Mesenchymal stem cell (in vitro differentiated cells and primary cell): ENCODE results near the gene HPRT1. TPM values are rescaled to one million over a fixed set of nuclear protein-coding genes. Genes with fewer than 3 reads are reported as not detected.

ENCODE experiments used
- DNase-seq: peaks from one replicate; pipeline ENCODE4 v3.0.0-alpha.2; 2013
- H2AFZ ChIP-seq: one replicate; pipeline ENCODE4 v1.6.1; 2013; ENCODE audit warnings: low read depth, mild to moderate bottlenecking, control low read depth, inconsistent platforms, low read length, moderate library complexity
- H2AK5ac ChIP-seq: 2 replicates; pipeline ENCODE4 v1.6.1; 2013; ENCODE audit warnings: low read length, moderate library complexity, mild to moderate bottlenecking, inconsistent platforms; ENCODE audit not compliant: severe bottlenecking
- H2BK120ac ChIP-seq: one replicate; pipeline ENCODE4 v1.6.1; 2013; ENCODE audit warnings: low read depth, mild to moderate bottlenecking, inconsistent platforms, low read length, moderate library complexity
- H2BK12ac ChIP-seq, 2 experiments: one replicate each; pipeline ENCODE4 v1.6.1; 2013; ENCODE audit warnings: inconsistent platforms in 2 of 2, low read length in 2 of 2, mild to moderate bottlenecking in 2 of 2, moderate library complexity in 2 of 2, control low read depth in 1 of 2
- H2BK15ac ChIP-seq: one replicate; pipeline ENCODE4 v1.6.1; 2013; ENCODE audit warnings: mild to moderate bottlenecking, low read depth, inconsistent platforms; ENCODE audit not compliant: poor library complexity, severe bottlenecking
- H2BK5ac ChIP-seq: 2 replicates; pipeline ENCODE4 v1.6.1; 2013; ENCODE audit warnings: low read depth, mild to moderate bottlenecking, low read length, control low read depth, inconsistent platforms; ENCODE audit not compliant: poor library complexity, severe bottlenecking
- H3K14ac ChIP-seq, 2 experiments: one replicate each; pipeline ENCODE4 v1.6.1; 2013; ENCODE audit warnings: inconsistent platforms in 2 of 2, low read length in 2 of 2, control low read depth in 1 of 2, mild to moderate bottlenecking in 1 of 2, moderate library complexity in 1 of 2
- H3K18ac ChIP-seq, 2 experiments: one replicate each; pipeline ENCODE4 v1.6.1; 2013; ENCODE audit warnings: inconsistent platforms in 2 of 2, low read length in 2 of 2, control low read depth in 1 of 2, low read depth in 1 of 2, mild to moderate bottlenecking in 1 of 2
- H3K23ac ChIP-seq, 2 experiments: one replicate each; pipeline ENCODE4 v1.6.1; 2013; ENCODE audit warnings: inconsistent platforms in 2 of 2, low read length in 2 of 2, mild to moderate bottlenecking in 2 of 2, moderate library complexity in 2 of 2, control low read depth in 1 of 2
- H3K27ac ChIP-seq: 2 replicates; pipeline ENCODE4 v1.5.1; 2013; ENCODE audit warnings: mild to moderate bottlenecking, moderate library complexity, low read length, control low read depth, inconsistent platforms; ENCODE audit not compliant: poor library complexity, severe bottlenecking
- H3K27me3 ChIP-seq, 2 experiments: 2 replicates each; pipeline versions ENCODE4 v1.6.1 to v1.7.0; 2013; ENCODE audit warnings: low read length in 2 of 2, mild to moderate bottlenecking in 2 of 2, moderate library complexity in 2 of 2, control low read depth in 1 of 2, inconsistent platforms in 1 of 2; ENCODE audit not compliant: control insufficient read depth in 1 of 2, insufficient read depth in 1 of 2
- H3K36me3 ChIP-seq, 2 experiments: 2 replicates each; pipeline versions ENCODE4 v1.6.1 to v1.7.0; 2013; ENCODE audit warnings: low read length in 2 of 2, control low read depth in 1 of 2, inconsistent platforms in 1 of 2, low read depth in 1 of 2, mild to moderate bottlenecking in 1 of 2; ENCODE audit not compliant: insufficient read depth in 2 of 2, control insufficient read depth in 1 of 2
- H3K4ac ChIP-seq, 2 experiments: one replicate each; pipeline ENCODE4 v1.6.1; 2013; ENCODE audit warnings: inconsistent platforms in 2 of 2, low read length in 2 of 2, mild to moderate bottlenecking in 2 of 2, moderate library complexity in 2 of 2, control low read depth in 1 of 2, low read depth in 1 of 2
- H3K4me1 ChIP-seq: 2 replicates; pipeline ENCODE4 v1.6.1; 2013; ENCODE audit warnings: low read depth, low read length, control low read depth; ENCODE audit not compliant: control insufficient read depth, insufficient read depth
- H3K4me2 ChIP-seq: 2 replicates; pipeline ENCODE4 v1.6.1; 2013; ENCODE audit warnings: low read length, mild to moderate bottlenecking, inconsistent platforms; ENCODE audit not compliant: poor library complexity, severe bottlenecking
- H3K4me3 ChIP-seq, 2 experiments: 2 replicates each; pipeline versions ENCODE4 v1.5.1 to v1.7.0; 2013; ENCODE audit warnings: low read length in 2 of 2, mild to moderate bottlenecking in 2 of 2, control low read depth in 1 of 2, low read depth in 1 of 2; ENCODE audit not compliant: insufficient read depth in 1 of 2
- H3K79me1 ChIP-seq: replicated peaks from 2 replicates; pipeline ENCODE4 v1.6.1; 2013; ENCODE audit warnings: mild to moderate bottlenecking, control low read depth, low read length, inconsistent platforms; ENCODE audit not compliant: poor library complexity, severe bottlenecking
- H3K9ac ChIP-seq: 2 replicates; pipeline ENCODE4 v1.7.0; 2013; ENCODE audit warnings: mild to moderate bottlenecking, low read length, moderate library complexity
- H3K9me3 ChIP-seq: 2 replicates; pipeline ENCODE4 v1.7.0; 2013; ENCODE audit warnings: mild to moderate bottlenecking, low read length; ENCODE audit not compliant: control insufficient read depth
- H4K8ac ChIP-seq: one replicate; pipeline ENCODE4 v1.6.1; 2013; ENCODE audit warnings: inconsistent platforms, mild to moderate bottlenecking, low read length, moderate library complexity
- H4K91ac ChIP-seq: one replicate; pipeline ENCODE4 v1.6.1; 2013; ENCODE audit warnings: mild to moderate bottlenecking, low read length, inconsistent platforms
- WGBS: methylation state at CpG from one replicate; pipeline ENCODE4 v1.1.7; 2013; ENCODE audit warnings: mixed read lengths; 5-methylcytosine and 5-hydroxymethylcytosine counted together
- polyA plus RNA-seq, 2 experiments: library from polyadenylated mRNA; stranded (reverse); fragments of 200-250 nt; gene quantifications; one replicate each; pipeline ENCODE4 v1.2.3, GENCODE V29; 2013

Gene HPRT1
- 21.5 TPM for polyA plus RNA-seq (2013, experiment 1 of 2)
- 21.4 TPM for polyA plus RNA-seq (2013, experiment 2 of 2)

GRCh38 chrX:134460005-134460861, at the start of gene HPRT1:
Gene HPRT1 (plus strand): TSS chrX:134460165. CDS start chrX:134460312, 147 bp downstream.
- no peaks in the 10 kb centered on the region for H3K9me3 ChIP-seq
- H2BK12ac ChIP-seq: no peak within 1 kb of the TSS
- H3K4me3 ChIP-seq: peak within 1 kb of the TSS; percentile 76 to 79
- no peak within 1 kb of the TSS for H3K14ac ChIP-seq
- no peaks in the 10 kb centered on the region for H3K27me3 ChIP-seq
- H3K4me2 ChIP-seq: peak within 1 kb of the TSS; percentile 77
- no peak within 1 kb of the TSS for H4K91ac ChIP-seq
- H4K8ac ChIP-seq: peak within 1 kb of the TSS; percentile 69
- no peak within 1 kb of the TSS for H2AK5ac ChIP-seq
- no peak within 1 kb of the TSS for H2BK15ac ChIP-seq
- WGBS: under 1% methylated on average over 49 of the region's 85 CpGs
- peak within 1 kb of the TSS; percentile 81 for H2AFZ ChIP-seq
- no peaks in the 10 kb centered on the region for H3K36me3 ChIP-seq
- H3K4ac ChIP-seq: no peak within 1 kb of the TSS
- H3K4me1 ChIP-seq: no peaks in the 10 kb centered on the region
- H3K27ac ChIP-seq: no peak within 1 kb of the TSS
- H3K23ac ChIP-seq: no peak within 1 kb of the TSS
- peak within 1 kb of the TSS in 1 of 2 experiments; percentile 72 for H3K18ac ChIP-seq
- peak; percentile 77 for DNase-seq
- H3K9ac ChIP-seq: peak within 1 kb of the TSS; percentile 79
- no peaks in the 10 kb centered on the region for H3K79me1 ChIP-seq
- H2BK5ac ChIP-seq: no peak within 1 kb of the TSS
- peak within 1 kb of the TSS; percentile 27 for H2BK120ac ChIP-seq

GRCh38 chrX:134416087-134416486, 43.9 kb upstream of the HPRT1 start:
- H3K23ac ChIP-seq: no peak overlapping the region
- H4K91ac ChIP-seq: no peak overlapping the region
- no peaks in the 10 kb centered on the region for H3K4me1 ChIP-seq
- H3K9me3 ChIP-seq: no peaks in the 10 kb centered on the region
- H2BK5ac ChIP-seq: no peak overlapping the region
- H3K36me3 ChIP-seq: peaks cover 4 to 18% of the 10 kb centered on the region in 2 experiments
- no peak overlapping the region for H3K14ac ChIP-seq
- no peak overlapping the region for H3K4me3 ChIP-seq
- no peak overlapping the region for H3K4ac ChIP-seq
- H3K27ac ChIP-seq: no peak overlapping the region
- no peak overlapping the region for H3K9ac ChIP-seq
- H3K79me1 ChIP-seq: no peaks in the 10 kb centered on the region
- DNase-seq: no peak
- H3K18ac ChIP-seq: no peak overlapping the region
- H2AFZ ChIP-seq: no peak overlapping the region
- no peak overlapping the region for H3K4me2 ChIP-seq
- no peak overlapping the region for H2BK120ac ChIP-seq
- H2BK15ac ChIP-seq: no peak overlapping the region
- H2AK5ac ChIP-seq: no peak overlapping the region
- H4K8ac ChIP-seq: no peak overlapping the region
- no peak overlapping the region for H2BK12ac ChIP-seq
- 100% methylated on average over 4 of the region's 5 CpGs for WGBS
- H3K27me3 ChIP-seq: no peaks in the 10 kb centered on the region

DNA sequence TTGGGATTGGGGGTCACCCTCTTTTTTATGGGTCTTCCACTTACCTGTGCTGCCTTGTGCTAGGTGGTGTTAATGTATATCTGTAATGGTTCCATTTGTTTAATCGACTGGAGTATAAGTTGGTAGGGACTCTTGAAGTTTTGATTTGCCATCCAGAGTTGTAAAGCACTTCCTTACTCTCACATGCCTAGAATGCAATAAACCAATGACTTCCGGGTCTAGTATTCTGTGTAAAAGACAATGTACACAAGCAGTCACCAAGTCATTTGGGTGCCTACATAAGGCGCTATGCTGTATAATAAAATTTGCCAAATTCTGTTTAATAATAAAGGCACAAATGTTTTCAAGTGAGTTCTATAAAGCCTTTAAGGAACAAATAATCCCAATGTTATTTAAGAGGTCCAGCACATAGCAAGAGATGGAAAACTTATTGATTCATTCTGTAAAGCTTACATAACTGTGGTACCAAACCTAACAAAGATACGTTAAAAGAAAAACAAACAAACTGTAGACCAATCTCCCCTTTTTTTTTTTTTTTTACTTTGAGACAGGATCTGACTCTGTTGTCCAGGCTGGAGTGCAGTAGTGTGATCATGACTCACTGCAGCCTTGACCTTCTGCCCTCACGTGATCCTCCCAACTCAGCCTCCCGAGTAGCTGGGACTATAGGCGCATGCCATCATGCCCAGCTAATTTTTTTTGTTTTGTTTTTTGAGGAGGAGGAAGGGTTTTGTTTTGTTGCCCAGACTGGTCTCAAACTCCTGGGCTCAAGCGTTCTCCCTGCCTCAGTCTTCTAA, 41.5 kb upstream of the HPRT1 start:
- Histone ChIP-seq H3K4me2 (no peak overlapping the region), H4K8ac (no peak overlapping the region), H2AK5ac (no peak overlapping the region), H3K9me3 (no peaks in the 10 kb centered on the region), H3K79me1 (no peaks in the 10 kb centered on the region), H2BK12ac (no peak overlapping the region), H3K36me3 (peaks cover 4 to 18% of the 10 kb centered on the region in 2 experiments), H3K4ac (no peak overlapping the region), H3K27ac (no peak overlapping the region), H4K91ac (no peak overlapping the region), H3K23ac (no peak overlapping the region), H2AFZ (no peak overlapping the region), H2BK15ac (no peak overlapping the region), H3K14ac (no peak overlapping the region), H3K27me3 (no peaks in the 10 kb centered on the region), H2BK120ac (no peak overlapping the region), H3K18ac (no peak overlapping the region), H2BK5ac (no peak overlapping the region), H3K9ac (no peak overlapping the region), H3K4me1 (no peaks in the 10 kb centered on the region), H3K4me3 (no peak overlapping the region)
- DNase-seq: peak; percentile 31
- no CpG with 5 or more reads among the region's 8 CpGs for WGBS

- Histone ChIP-seq H3K18ac (no peak overlapping the region), H3K36me3 (peaks cover 4 to 18% of the 10 kb centered on the region in 2 experiments), H3K4me1 (no peaks in the 10 kb centered on the region), H2BK5ac (no peak overlapping the region), H3K4ac (no peak overlapping the region), H4K8ac (no peak overlapping the region), H3K23ac (no peak overlapping the region), H3K4me2 (no peak overlapping the region), H2AK5ac (no peak overlapping the region), H3K4me3 (no peak overlapping the region), H3K27me3 (no peaks in the 10 kb centered on the region), H3K9me3 (no peaks in the 10 kb centered on the region), H3K79me1 (peaks cover 1% of the 10 kb centered on the region), H2AFZ (no peak overlapping the region), H2BK12ac (no peak overlapping the region), H2BK120ac (no peak overlapping the region), H3K14ac (no peak overlapping the region), H2BK15ac (no peak overlapping the region), H3K27ac (no peak overlapping the region), H4K91ac (no peak overlapping the region), H3K9ac (no peak overlapping the region)
- DNase-seq: no peak
- 91% methylated on average over 3 of the region's 6 CpGs for WGBS
These were observed 40.2 kb upstream of the HPRT1 start for GRCh38 chrX:134419784-134420183.
